BLaER1 treated with 17β-estradiol and CSF1 and Interleukin-3, amounts not matched to agents 10 nM and 100 nM (cell line): Measurements from ENCODE around the gene OTOG.

Source experiments
- H3K27ac ChIP-seq, 11 experiments: shearing (Covaris generic); formaldehyde crosslinking; 2 replicates each; pipeline ENCODE4 v1.8.1; 2022
- H3K27me3 ChIP-seq, 11 experiments: shearing (Covaris generic); formaldehyde crosslinking; 2 replicates each; pipeline ENCODE4 v1.8.1; 2022
- H3K36me3 ChIP-seq, 11 experiments: shearing (Covaris generic); formaldehyde crosslinking; 2 replicates each; pipeline ENCODE4 v1.8.1; 2022
- H3K4me1 ChIP-seq, 10 experiments: shearing (Covaris generic); formaldehyde crosslinking; 2 replicates each; pipeline ENCODE4 v1.8.1; 2022
- H3K4me2 ChIP-seq, 11 experiments: shearing (Covaris generic); formaldehyde crosslinking; 2 replicates each; pipeline ENCODE4 v1.8.1; 2022
- H3K4me3 ChIP-seq, 10 experiments: shearing (Covaris generic); formaldehyde crosslinking; 2 replicates each; pipeline ENCODE4 v1.8.1; 2022
- H3K9ac ChIP-seq, 11 experiments: shearing (Covaris generic); formaldehyde crosslinking; 2 replicates each; pipeline ENCODE4 v1.8.1; 2022
- H3K9me3 ChIP-seq, 11 experiments: shearing (Covaris generic); formaldehyde crosslinking; replicated peaks in 1 of 11; 2 replicates each; pipeline ENCODE4 v1.8.1; 2022
- H4K20me1 ChIP-seq, 11 experiments: shearing (Covaris generic); formaldehyde crosslinking; 2 replicates each; pipeline ENCODE4 v1.8.1; 2022
- Cebpa-rat ChIP-seq, 11 experiments: shearing (Covaris generic); IDR thresholded peaks; 2 replicates each; pipeline ENCODE4 v1.8.1; 2022

The OTOG gene

GRCh38 chr11:17560281-17561110 lies 13.4 kb downstream of the OTOG start:
- Histone ChIP-seq H3K9me3 (no peaks in the 10 kb centered on the region), H3K27me3 (no peaks in the 10 kb centered on the region), H3K4me2 (no peak overlapping the region), H3K36me3 (no peaks in the 10 kb centered on the region), H3K27ac (no peak overlapping the region), H4K20me1 (no peaks in the 10 kb centered on the region), H3K4me1 (peaks cover 0 to 12% (median 5%) of the 10 kb centered on the region in 10 experiments; a peak in 10 of 20 replicates), H3K9ac (no peak overlapping the region), H3K4me3 (no peak overlapping the region)
- TF ChIP-seq Cebpa-rat (IDR thresholded peaks at IDR 0.05) = no peak

GRCh38 chr11:17561111-17561415 lies 14.0 kb downstream of the OTOG start:
- Histone ChIP-seq H3K4me3 (no peak overlapping the region), H3K9ac (no peak overlapping the region), H3K4me2 (no peak overlapping the region), H3K4me1 (peaks cover 0 to 12% (median 5%) of the 10 kb centered on the region in 10 experiments; a peak in 10 of 20 replicates), H3K27me3 (no peaks in the 10 kb centered on the region), H4K20me1 (no peaks in the 10 kb centered on the region), H3K9me3 (no peaks in the 10 kb centered on the region), H3K27ac (no peak overlapping the region), H3K36me3 (no peaks in the 10 kb centered on the region)
- no peak for TF ChIP-seq Cebpa-rat (IDR thresholded peaks at IDR 0.05)

- no peaks in the 10 kb centered on the region for H3K9me3 ChIP-seq
- H3K4me3 ChIP-seq = no peak overlapping the region
- no peak overlapping the region for H3K27ac ChIP-seq
- no peak for TF ChIP-seq Cebpa-rat (IDR thresholded peaks at IDR 0.05)
- no peak overlapping the region for H3K4me2 ChIP-seq
- H3K36me3 ChIP-seq = no peaks in the 10 kb centered on the region
- no peaks in the 10 kb centered on the region for H4K20me1 ChIP-seq
- no peak overlapping the region for H3K9ac ChIP-seq
- H3K4me1 ChIP-seq = peaks cover 0 to 12% (median 5%) of the 10 kb centered on the region in 10 experiments; a peak in 10 of 20 replicates
- no peaks in the 10 kb centered on the region for H3K27me3 ChIP-seq
Observed at GRCh38 chr11:17561526-17561925, 14.5 kb downstream of the OTOG start.

GRCh38 chr11:17563231-17563646 lies 16.2 kb downstream of the OTOG start:
- Histone ChIP-seq H4K20me1 (no peaks in the 10 kb centered on the region), H3K4me3 (no peak overlapping the region), H3K4me1 (peaks cover 0 to 5% (median 4%) of the 10 kb centered on the region in 10 experiments; a peak in 9 of 20 replicates), H3K9me3 (no peaks in the 10 kb centered on the region), H3K4me2 (no peak overlapping the region), H3K9ac (no peak overlapping the region), H3K27ac (no peak overlapping the region), H3K36me3 (no peaks in the 10 kb centered on the region), H3K27me3 (no peaks in the 10 kb centered on the region)
- no peak for TF ChIP-seq Cebpa-rat (IDR thresholded peaks at IDR 0.05)

- Histone ChIP-seq H3K27me3 (no peaks in the 10 kb centered on the region), H3K36me3 (no peaks in the 10 kb centered on the region), H3K9me3 (no peaks in the 10 kb centered on the region), H3K4me2 (no peak overlapping the region), H4K20me1 (no peaks in the 10 kb centered on the region), H3K27ac (no peak overlapping the region), H3K9ac (no peak overlapping the region), H3K4me3 (no peak overlapping the region), H3K4me1 (peaks cover 0 to 5% (median 3%) of the 10 kb centered on the region in 10 experiments; a peak in 8 of 20 replicates)
- no peak for TF ChIP-seq Cebpa-rat (IDR thresholded peaks at IDR 0.05)
Observed at GRCh38 chr11:17563961-17564686, 17.1 kb downstream of the OTOG start.

GRCh38 chr11:17564687-17565042 lies 17.6 kb downstream of the OTOG start:
- peaks cover 0 to 5% (median 3%) of the 10 kb centered on the region in 10 experiments; a peak in 8 of 20 replicates for H3K4me1 ChIP-seq
- no peak for TF ChIP-seq Cebpa-rat (IDR thresholded peaks at IDR 0.05)
- no peaks in the 10 kb centered on the region for H3K36me3 ChIP-seq
- H3K9me3 ChIP-seq = no peaks in the 10 kb centered on the region
- H3K4me3 ChIP-seq = no peak overlapping the region
- no peak overlapping the region for H3K4me2 ChIP-seq
- no peak overlapping the region for H3K27ac ChIP-seq
- no peak overlapping the region for H3K9ac ChIP-seq
- H3K27me3 ChIP-seq = no peaks in the 10 kb centered on the region
- no peaks in the 10 kb centered on the region for H4K20me1 ChIP-seq

GRCh38 chr11:17568944-17569343 lies 21.9 kb downstream of the OTOG start:
- Histone ChIP-seq H4K20me1 (no peaks in the 10 kb centered on the region; a peak in 1 of 22 replicates), H3K9ac (no peak overlapping the region), H3K36me3 (no peaks in the 10 kb centered on the region), H3K4me2 (no peak overlapping the region), H3K9me3 (no peaks in the 10 kb centered on the region), H3K4me3 (no peak overlapping the region), H3K27me3 (no peaks in the 10 kb centered on the region), H3K27ac (no peak overlapping the region), H3K4me1 (peaks cover 0 to 3% (median 0%) of the 10 kb centered on the region in 10 experiments; a peak in 2 of 20 replicates)
- TF ChIP-seq Cebpa-rat (IDR thresholded peaks at IDR 0.05) = no peak

GRCh38 chr11:17570034-17570433 lies 23.0 kb downstream of the OTOG start:
- TF ChIP-seq Cebpa-rat (IDR thresholded peaks at IDR 0.05) = no peak
- no peak overlapping the region for H3K4me2 ChIP-seq
- no peaks in the 10 kb centered on the region for H3K9me3 ChIP-seq
- no peaks in the 10 kb centered on the region for H3K36me3 ChIP-seq
- H3K9ac ChIP-seq = no peak overlapping the region
- peaks cover 0 to 3% (median 0%) of the 10 kb centered on the region in 10 experiments; a peak in 2 of 20 replicates for H3K4me1 ChIP-seq
- H3K27ac ChIP-seq = no peak overlapping the region
- H4K20me1 ChIP-seq = no peaks in the 10 kb centered on the region; a peak in 1 of 22 replicates
- H3K27me3 ChIP-seq = no peaks in the 10 kb centered on the region
- H3K4me3 ChIP-seq = no peak overlapping the region

- Histone ChIP-seq H3K4me1 (peaks cover 0 to 3% (median 0%) of the 10 kb centered on the region in 10 experiments; a peak in 2 of 20 replicates), H3K4me2 (no peak overlapping the region), H3K4me3 (no peak overlapping the region), H3K27ac (no peak overlapping the region), H3K9ac (no peak overlapping the region), H3K9me3 (no peaks in the 10 kb centered on the region), H4K20me1 (no peaks in the 10 kb centered on the region; a peak in 1 of 22 replicates), H3K36me3 (no peaks in the 10 kb centered on the region), H3K27me3 (no peaks in the 10 kb centered on the region)
- TF ChIP-seq Cebpa-rat (IDR thresholded peaks at IDR 0.05) = no peak
Observed at GRCh38 chr11:17571431-17572358, 24.6 kb downstream of the OTOG start.
